HUES48 (cell line): ENCODE measurements around the gene MBP.

Experiments used
- H3K27ac ChIP-seq: one replicate; pipeline ENCODE4 v1.7.0; 2013; ENCODE audit warnings: low read depth, low read length, inconsistent platforms
- H3K27me3 ChIP-seq: 2 replicates; pipeline ENCODE4 v1.6.1; 2013; ENCODE audit warnings: mild to moderate bottlenecking, low read length; ENCODE audit not compliant: control insufficient read depth, insufficient read depth
- H3K36me3 ChIP-seq: 2 replicates; pipeline ENCODE4 v1.6.1; 2013; ENCODE audit warnings: low read length; ENCODE audit not compliant: control insufficient read depth, insufficient read depth
- H3K4me1 ChIP-seq: 2 replicates; pipeline ENCODE4 v1.6.1; 2013; ENCODE audit warnings: mild to moderate bottlenecking, low read length; ENCODE audit not compliant: control insufficient read depth, insufficient read depth
- H3K4me3 ChIP-seq: 2 replicates; pipeline ENCODE4 v1.5.1; 2013; ENCODE audit warnings: mild to moderate bottlenecking, low read depth, low read length
- H3K9ac ChIP-seq: 2 replicates; pipeline ENCODE4 v1.6.1; 2013; ENCODE audit warnings: mild to moderate bottlenecking, low read depth, low read length, moderate library complexity
- H3K9me3 ChIP-seq: 2 replicates; pipeline ENCODE4 v1.6.1; 2013; ENCODE audit warnings: low read length; ENCODE audit not compliant: control insufficient read depth, insufficient read depth

MBP gene

DNA sequence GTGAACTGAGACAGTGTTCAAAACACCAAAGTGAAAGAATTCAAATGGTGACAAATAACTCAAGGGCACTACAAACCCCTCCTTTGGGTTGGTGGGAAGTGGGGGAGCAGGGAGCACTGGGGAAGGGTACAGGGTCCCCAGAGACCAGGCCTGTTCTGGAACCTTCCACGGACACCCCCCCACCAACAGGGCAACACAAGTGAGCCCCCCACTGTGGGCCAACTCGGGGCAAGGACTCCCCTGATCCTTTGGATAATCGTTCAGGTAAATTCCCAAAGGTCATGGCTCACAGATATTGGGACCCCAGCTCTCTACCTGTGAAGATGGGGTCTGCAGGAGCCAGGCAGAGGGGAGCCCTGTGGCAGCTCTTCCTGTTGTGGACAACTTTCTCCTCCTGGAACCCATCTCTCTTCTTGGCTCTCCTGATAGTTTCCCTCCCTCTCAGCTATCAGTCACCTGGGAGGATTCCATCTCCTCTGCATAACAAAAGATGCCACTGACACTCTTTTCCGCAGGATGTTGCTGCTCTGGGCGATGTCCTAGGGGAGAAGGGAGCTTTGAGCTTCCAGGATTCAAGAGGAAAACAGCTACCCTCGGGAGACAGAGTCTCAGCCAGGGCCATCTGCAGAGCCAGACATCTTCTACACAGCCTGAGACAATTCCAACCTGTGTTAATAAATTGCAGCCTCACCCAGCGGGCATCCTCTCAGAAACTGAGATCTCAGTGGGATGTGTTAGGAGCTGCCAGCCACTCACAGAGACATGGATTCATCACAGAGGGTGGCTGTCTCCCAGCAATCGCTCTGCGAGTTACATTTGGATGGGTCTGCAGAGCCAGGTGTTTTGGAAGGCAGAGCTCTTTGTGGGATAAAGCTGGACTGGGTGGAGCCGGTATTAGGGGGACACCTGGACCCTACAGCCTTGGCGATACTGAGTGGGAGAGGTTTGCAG lies 35.4 kb downstream of the MBP start:
- Histone ChIP-seq H3K4me3 (peak overlapping the region; percentile 28), H3K36me3 (no peaks in the 10 kb centered on the region), H3K27me3 (no peaks in the 10 kb centered on the region), H3K9ac (no peak overlapping the region), H3K4me1 (peaks cover 39% of the 10 kb centered on the region), H3K9me3 (no peaks in the 10 kb centered on the region), H3K27ac (peak overlapping the region; percentile 78)

GRCh38 chr18:77095391-77096371 lies 36.9 kb downstream of the MBP start:
- H3K27me3 ChIP-seq, result no peaks in the 10 kb centered on the region
- no peak overlapping the region for H3K27ac ChIP-seq
- H3K9ac ChIP-seq, result no peak overlapping the region
- no peaks in the 10 kb centered on the region for H3K36me3 ChIP-seq
- H3K4me1 ChIP-seq, result peaks cover 29% of the 10 kb centered on the region
- no peak overlapping the region for H3K4me3 ChIP-seq
- H3K9me3 ChIP-seq, result no peaks in the 10 kb centered on the region

- Histone ChIP-seq H3K4me1 (peaks cover 41% of the 10 kb centered on the region), H3K9ac (no peak overlapping the region), H3K27me3 (no peaks in the 10 kb centered on the region), H3K36me3 (no peaks in the 10 kb centered on the region), H3K4me3 (no peak overlapping the region), H3K27ac (no peak overlapping the region), H3K9me3 (no peaks in the 10 kb centered on the region)
Observed at GRCh38 chr18:77093586-77093985, 39.0 kb downstream of the MBP start.

- Histone ChIP-seq H3K36me3 (no peaks in the 10 kb centered on the region), H3K4me3 (no peak overlapping the region), H3K4me1 (peaks cover 37% of the 10 kb centered on the region), H3K9ac (no peak overlapping the region), H3K27me3 (no peaks in the 10 kb centered on the region), H3K27ac (no peak overlapping the region), H3K9me3 (no peaks in the 10 kb centered on the region)
Observed at GRCh38 chr18:77093067-77093430, 39.5 kb downstream of the MBP start.

GRCh38 chr18:77092104-77093066 lies 40.2 kb downstream of the MBP start:
- peaks cover 30% of the 10 kb centered on the region for H3K4me1 ChIP-seq
- no peaks in the 10 kb centered on the region for H3K36me3 ChIP-seq
- no peak overlapping the region for H3K27ac ChIP-seq
- no peak overlapping the region for H3K4me3 ChIP-seq
- H3K9me3 ChIP-seq, result no peaks in the 10 kb centered on the region
- H3K27me3 ChIP-seq, result no peaks in the 10 kb centered on the region
- no peak overlapping the region for H3K9ac ChIP-seq

- peaks cover 22% of the 10 kb centered on the region for H3K4me1 ChIP-seq
- H3K9ac ChIP-seq, result no peak overlapping the region
- H3K36me3 ChIP-seq, result no peaks in the 10 kb centered on the region
- no peak overlapping the region for H3K27ac ChIP-seq
- H3K4me3 ChIP-seq, result no peak overlapping the region
- peaks cover 7% of the 10 kb centered on the region for H3K27me3 ChIP-seq
- H3K9me3 ChIP-seq, result no peaks in the 10 kb centered on the region
Observed at GRCh38 chr18:77091366-77091765, 41.2 kb downstream of the MBP start.

GRCh38 chr18:77090546-77091174 lies 41.9 kb downstream of the MBP start:
- H3K4me1 ChIP-seq, result peaks cover 15% of the 10 kb centered on the region
- no peaks in the 10 kb centered on the region for H3K9me3 ChIP-seq
- H3K27me3 ChIP-seq, result peaks cover 13% of the 10 kb centered on the region
- H3K36me3 ChIP-seq, result no peaks in the 10 kb centered on the region
- H3K4me3 ChIP-seq, result no peak overlapping the region
- H3K27ac ChIP-seq, result no peak overlapping the region
- H3K9ac ChIP-seq, result no peak overlapping the region

DNA sequence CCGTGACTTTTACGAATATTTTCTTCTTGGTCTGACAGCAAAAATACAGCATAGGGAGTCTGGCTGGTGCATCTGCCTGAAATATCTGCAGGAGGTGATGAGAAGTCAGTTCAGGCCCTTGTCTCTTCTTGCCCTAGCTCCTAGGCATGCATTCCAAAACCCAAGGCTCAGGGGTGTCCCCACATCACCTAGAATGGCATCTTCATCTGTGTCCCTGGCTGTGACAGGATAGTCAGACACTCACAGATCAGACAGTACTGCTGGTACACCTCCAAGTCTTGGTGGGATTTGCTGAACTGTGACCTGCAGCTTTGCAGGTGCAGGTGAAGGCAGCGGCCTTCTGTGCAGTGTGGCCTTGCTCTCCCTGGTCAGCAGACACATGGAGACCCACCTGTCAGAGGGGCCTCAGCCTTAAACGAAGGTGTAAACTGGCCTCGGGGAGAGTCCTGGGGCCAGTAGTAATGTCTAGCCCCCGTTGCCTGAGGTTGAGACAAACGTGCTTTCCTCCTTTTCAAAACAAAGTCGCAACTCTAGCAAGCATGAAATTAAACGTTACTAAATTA lies 42.8 kb downstream of the MBP start:
- H3K27me3 ChIP-seq, result peaks cover 13% of the 10 kb centered on the region
- H3K9ac ChIP-seq, result peak overlapping the region; percentile 8; the same call in 1 of the 2 replicates
- no peaks in the 10 kb centered on the region for H3K9me3 ChIP-seq
- H3K36me3 ChIP-seq, result no peaks in the 10 kb centered on the region
- peaks cover 14% of the 10 kb centered on the region for H3K4me1 ChIP-seq
- H3K4me3 ChIP-seq, result no peak overlapping the region
- no peak overlapping the region for H3K27ac ChIP-seq

DNA sequence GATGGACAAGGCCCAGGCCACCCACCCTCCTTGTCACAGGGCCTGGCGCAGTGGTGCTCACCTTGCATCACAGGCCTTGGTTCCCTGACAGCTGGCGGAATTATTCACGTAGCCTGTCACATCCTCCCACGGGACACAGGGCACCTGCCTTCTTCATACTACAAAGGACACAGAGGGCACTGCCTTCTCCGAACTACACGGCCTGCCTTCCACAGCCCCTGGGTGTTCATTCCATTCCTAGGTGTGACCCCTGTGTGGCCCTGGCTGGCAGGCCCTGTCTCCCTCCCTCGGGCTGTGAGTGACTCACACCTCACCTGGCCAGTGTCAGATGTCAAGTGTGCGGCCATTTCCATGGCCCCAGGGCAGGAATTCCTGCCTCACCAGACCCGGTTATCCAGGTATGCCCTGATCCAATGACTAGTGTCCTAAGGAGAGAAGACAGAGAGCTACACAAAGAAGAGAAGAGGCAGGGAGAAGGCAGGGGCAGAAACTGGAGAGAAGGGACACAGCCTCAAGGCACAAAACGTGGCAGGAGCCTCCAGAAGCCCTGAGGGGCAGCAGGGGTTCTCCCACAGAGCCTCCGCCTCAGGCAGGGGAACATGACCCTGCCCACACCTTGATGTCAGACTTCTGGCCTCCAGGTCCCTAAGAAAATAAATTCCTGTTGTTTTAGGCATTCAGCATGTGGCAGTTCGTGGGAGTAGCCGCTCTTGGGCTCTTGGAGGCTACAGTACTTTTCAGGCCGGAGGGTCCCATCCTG lies 43.4 kb downstream of the MBP start:
- Histone ChIP-seq H3K4me3 (no peak overlapping the region), H3K9ac (peak overlapping the region; percentile 8; the same call in 1 of the 2 replicates), H3K27ac (no peak overlapping the region), H3K9me3 (no peaks in the 10 kb centered on the region), H3K4me1 (peaks cover 14% of the 10 kb centered on the region), H3K36me3 (no peaks in the 10 kb centered on the region), H3K27me3 (peaks cover 13% of the 10 kb centered on the region)
